GM19238 (cell line): ENCODE results near the gene SPANXA1.
"Not testable (repeated sequence)": the region's sequence is repeated elsewhere in the genome, so short reads cannot be mapped to it uniquely, and the experiment has no call there.

Experiments
- DNase-seq: peaks from one replicate; pipeline ENCODE4 v3.0.0; 2011; ENCODE audit warnings: low spot score; ENCODE audit not compliant: insufficient read length

SPANXA1 gene, protein sequence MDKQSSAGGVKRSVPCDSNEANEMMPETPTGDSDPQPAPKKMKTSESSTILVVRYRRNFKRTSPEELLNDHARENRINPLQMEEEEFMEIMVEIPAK

GRCh38 chrX:141584638-141585037 is at the start of gene SPANXA1:
TSS of gene SPANXA1 (minus strand) at chrX:141584738. CDS start at chrX:141584678, 60 bp downstream.
- not testable (repeated sequence) for DNase-seq

- DNase-seq = no peak
Measured at GRCh38 chrX:141632124-141632523, 47.6 kb upstream of the SPANXA1 start.

DNA sequence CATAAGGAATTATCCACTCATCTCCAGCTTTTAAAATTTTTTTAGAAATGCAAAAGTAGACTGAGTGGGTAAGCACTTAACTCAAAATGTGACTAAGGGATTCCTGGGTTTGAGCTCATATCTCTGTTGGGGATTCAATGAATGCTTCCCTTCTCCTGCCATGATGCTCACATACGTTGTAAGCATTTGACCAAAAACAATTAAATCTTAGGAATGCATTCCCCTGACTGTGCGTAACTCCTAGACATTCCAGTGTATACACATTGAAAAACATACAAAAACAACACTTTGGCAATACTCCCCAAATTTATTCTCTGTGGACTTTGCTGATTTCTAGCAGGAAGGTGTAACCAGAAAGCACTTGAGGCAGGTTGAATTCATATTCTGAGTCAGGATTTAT is 34.8 kb upstream of the SPANXA1 start:
- DNase-seq = no peak

- no peak for DNase-seq
Measured at GRCh38 chrX:141609111-141609510, 24.6 kb upstream of the SPANXA1 start.

GRCh38 chrX:141589408-141589807 is 4.9 kb upstream of the SPANXA1 start, which contains the start of gene SPANXA2:
TSS of gene SPANXA2 (plus strand) at chrX:141589708. CDS start at chrX:141589768, 60 bp downstream.
- DNase-seq = not testable (repeated sequence)

- not testable (repeated sequence) for DNase-seq
Measured at GRCh38 chrX:141542551-141542950, 42.0 kb downstream of the SPANXA1 start.
